GM12878 (cell line): ENCODE measurements around the gene KAZN.

Experiments used
- CBFB ChIP-seq: IDR thresholded peaks from 2 replicates; pipeline ENCODE4 v1.6.1; 2016; ENCODE audit warnings: antibody characterized with exemption, low read depth
- MYC ChIP-seq: IDR thresholded peaks from 2 replicates; pipeline ENCODE4 v1.6.1; 2011; ENCODE audit warnings: mild to moderate bottlenecking, low read length, moderate library complexity, inconsistent platforms; ENCODE audit not compliant: insufficient read depth, insufficient replicate concordance, insufficient read length, severe bottlenecking
- POLR2AphosphoS5 ChIP-seq: IDR thresholded peaks from 2 replicates; pipeline ENCODE4 v1.6.1; 2011; ENCODE audit warnings: mild to moderate bottlenecking, low read length, inconsistent platforms
- REST ChIP-seq: IDR thresholded peaks from 2 replicates; pipeline ENCODE4 v1.6.1; 2012; ENCODE audit warnings: mild to moderate bottlenecking, low read depth, low read length

GRCh38 chr1:14740016-14740415 is 141.5 kb downstream of the KAZN start:
- TF ChIP-seq CBFB: no peak
- TF ChIP-seq MYC: no peak
- no peak for TF ChIP-seq REST
- TF ChIP-seq POLR2AphosphoS5: no peak
